Breast epithelium (tissue), 3 donors: ENCODE data around the gene P3H1.

ENCODE experiments used
- CTCF ChIP-seq, 3 donors: fragments of 450-650 bp; IDR thresholded peaks; one replicate each; pipeline ENCODE4 v1.5.1; 2016 to 2017; ENCODE audit warnings: antibody characterized with exemption in 3 of 3, mild to moderate bottlenecking in 3 of 3, moderate library complexity in 3 of 3
- POLR2A ChIP-seq: fragments of 450-650 bp; IDR thresholded peaks from one replicate; pipeline ENCODE4 v1.6.1; 2016; ENCODE audit warnings: antibody characterized with exemption, mild to moderate bottlenecking, moderate library complexity

DNA sequence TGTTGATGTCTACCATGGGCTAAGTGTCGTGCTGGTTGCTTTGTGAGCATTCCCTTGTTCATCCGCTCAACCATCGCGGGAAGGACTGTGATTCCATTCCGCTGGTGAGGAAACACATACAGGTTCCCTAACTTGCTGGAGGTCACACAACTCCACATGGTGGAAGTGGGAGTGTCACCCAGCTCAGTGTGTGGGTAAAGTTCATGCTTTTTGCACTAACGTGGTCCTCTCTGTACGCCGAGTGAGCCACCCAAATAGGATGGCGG is 22.7 kb downstream of the P3H1 start:
- TF ChIP-seq POLR2A (no peak), CTCF (IDR thresholded peaks at IDR 0.05) (no peak)
